Stomach (tissue), 4 donors: ENCODE data around the gene RNPEPL1.

ENCODE experiments used
- EP300 ChIP-seq: sonication (generic); formaldehyde crosslinking; IDR thresholded peaks from one replicate; pipeline ENCODE4 v1.6.1; 2017; ENCODE audit warnings: antibody characterized with exemption
- POLR2A ChIP-seq, 4 donors: fragments of 450-650 bp; IDR thresholded peaks; one replicate each; pipeline ENCODE4 v1.6.1; 2016; ENCODE audit warnings: antibody characterized with exemption in 4 of 4, control low read depth in 2 of 4, mild to moderate bottlenecking in 1 of 4, moderate library complexity in 1 of 4
- TF ChIP-seq, protein P1 (sequence below), 7 experiments: fragments of 450-650 bp in 4 of 7; fragments of 200-600 bp in 3 of 7; sonication (generic) in 3 of 7; IDR thresholded peaks; one replicate each; pipeline ENCODE4 v1.5.1; 2016 to 2019; ENCODE audit warnings: antibody characterized with exemption in 7 of 7, control low read depth in 2 of 7, mild to moderate bottlenecking in 1 of 7

DNA sequence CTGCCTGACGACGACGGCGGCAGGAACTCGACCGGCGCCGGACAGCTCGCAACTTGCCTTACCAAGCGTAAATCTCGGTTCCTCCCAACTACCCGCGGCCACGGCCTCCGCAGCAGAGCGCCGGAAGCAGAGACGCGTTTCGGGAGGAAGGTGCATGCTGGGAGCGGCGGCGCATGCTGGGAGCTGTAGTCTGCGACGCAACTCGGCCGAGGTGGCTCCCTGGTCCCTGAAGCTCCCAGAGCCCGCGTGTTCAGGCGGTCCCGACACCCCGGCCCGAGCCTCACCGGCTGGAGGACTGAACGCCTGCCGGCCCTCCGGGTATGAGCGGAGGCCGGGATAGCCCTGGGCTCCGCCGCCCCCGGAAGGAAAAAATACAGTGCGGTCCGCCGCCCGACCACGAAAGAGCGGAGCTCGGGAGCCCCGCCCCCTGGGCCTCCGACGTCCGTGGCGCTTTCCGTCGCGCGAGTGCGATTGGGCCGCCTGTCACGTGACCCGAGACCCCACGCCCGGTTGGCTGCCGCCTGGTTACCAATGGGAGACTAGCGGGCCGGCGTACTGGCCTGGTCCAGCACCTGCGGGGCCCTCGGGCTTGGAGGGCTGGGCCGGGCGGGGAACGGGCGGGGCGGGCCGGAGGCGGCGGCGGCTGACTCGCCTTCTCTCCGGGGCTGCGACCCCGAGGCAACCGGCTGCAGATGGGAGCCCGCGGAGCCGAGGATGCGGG lies 18.1 kb downstream of the RNPEPL1 start, which contains the start of gene CAPN10:
- TF ChIP-seq, protein P1, sequence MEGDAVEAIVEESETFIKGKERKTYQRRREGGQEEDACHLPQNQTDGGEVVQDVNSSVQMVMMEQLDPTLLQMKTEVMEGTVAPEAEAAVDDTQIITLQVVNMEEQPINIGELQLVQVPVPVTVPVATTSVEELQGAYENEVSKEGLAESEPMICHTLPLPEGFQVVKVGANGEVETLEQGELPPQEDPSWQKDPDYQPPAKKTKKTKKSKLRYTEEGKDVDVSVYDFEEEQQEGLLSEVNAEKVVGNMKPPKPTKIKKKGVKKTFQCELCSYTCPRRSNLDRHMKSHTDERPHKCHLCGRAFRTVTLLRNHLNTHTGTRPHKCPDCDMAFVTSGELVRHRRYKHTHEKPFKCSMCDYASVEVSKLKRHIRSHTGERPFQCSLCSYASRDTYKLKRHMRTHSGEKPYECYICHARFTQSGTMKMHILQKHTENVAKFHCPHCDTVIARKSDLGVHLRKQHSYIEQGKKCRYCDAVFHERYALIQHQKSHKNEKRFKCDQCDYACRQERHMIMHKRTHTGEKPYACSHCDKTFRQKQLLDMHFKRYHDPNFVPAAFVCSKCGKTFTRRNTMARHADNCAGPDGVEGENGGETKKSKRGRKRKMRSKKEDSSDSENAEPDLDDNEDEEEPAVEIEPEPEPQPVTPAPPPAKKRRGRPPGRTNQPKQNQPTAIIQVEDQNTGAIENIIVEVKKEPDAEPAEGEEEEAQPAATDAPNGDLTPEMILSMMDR (IDR thresholded peaks at IDR 0.05), result no peak
- peak in 1 of 4 donors; percentile 6 for TF ChIP-seq POLR2A (IDR thresholded peaks at IDR 0.05)
- TF ChIP-seq EP300, result no peak
